Measurements from ENCODE around the gene PRRT1B.

The PRRT1B gene

GRCh38 chr9:131518553-131518952, 26.8 kb upstream of the PRRT1B start:
- no peak overlapping the region for H2AK5ac ChIP-seq (ENCODE audit: low read length)
- no peak overlapping the region for H3K56ac ChIP-seq (ENCODE audit: low read length)
- H3K18ac ChIP-seq (ENCODE audit: low read length), result no peak overlapping the region
- no peak overlapping the region for H3K4me2 ChIP-seq (ENCODE audit: low read length)
- H3K27ac ChIP-seq (ENCODE audit: low read depth, low read length), result no peak overlapping the region
- H3K79me1 ChIP-seq (ENCODE audit: low read length), result no peaks in the 10 kb centered on the region
- H2BK5ac ChIP-seq (ENCODE audit: low read length), result no peak overlapping the region
- WGBS (ENCODE audit: extremely low coverage, insufficient coverage, low lambda C conversion rate), result no CpG with 5 or more reads among the region's 20 CpGs
- no peak overlapping the region for H2BK15ac ChIP-seq (replicated peaks; ENCODE audit: low read depth)
- DNase-seq, result no peak
- H3K27me3 ChIP-seq (ENCODE audit: insufficient read depth, low read length, poor library complexity), result no peaks in the 10 kb centered on the region
- no peak overlapping the region for H2BK120ac ChIP-seq (ENCODE audit: low read depth, low read length)
- no peak overlapping the region for H4K8ac ChIP-seq (ENCODE audit: low read depth, low read length)
- no peak overlapping the region for H3K4ac ChIP-seq (ENCODE audit: low read depth, low read length)
- peaks cover 27% of the 10 kb centered on the region for H3K36me3 ChIP-seq (ENCODE audit: control insufficient read depth, insufficient read depth, low read length)
- H3K9ac ChIP-seq (ENCODE audit: low read length), result no peak overlapping the region
- no peak overlapping the region for H3K4me3 ChIP-seq (ENCODE audit: low read length)
- no peak overlapping the region for H3K23ac ChIP-seq (ENCODE audit: low read length)
- H3K4me1 ChIP-seq (ENCODE audit: control insufficient read depth, low read depth, low read length), result no peaks in the 10 kb centered on the region
- H3K79me2 ChIP-seq (ENCODE audit: control insufficient read depth, insufficient read depth, low read length), result no peaks in the 10 kb centered on the region
- no peak overlapping the region for H4K5ac ChIP-seq (ENCODE audit: low read length)

- Histone ChIP-seq H3K36me3 (ENCODE audit: control insufficient read depth, insufficient read depth, low read length) (peaks cover 27% of the 10 kb centered on the region), H2BK15ac (replicated peaks; ENCODE audit: low read depth) (no peak overlapping the region), H3K23ac (ENCODE audit: low read length) (no peak overlapping the region), H3K4me1 (ENCODE audit: control insufficient read depth, low read depth, low read length) (no peaks in the 10 kb centered on the region), H3K18ac (ENCODE audit: low read length) (no peak overlapping the region), H3K4me2 (ENCODE audit: low read length) (no peak overlapping the region), H2AK5ac (ENCODE audit: low read length) (no peak overlapping the region), H4K5ac (ENCODE audit: low read length) (no peak overlapping the region), H3K27ac (ENCODE audit: low read depth, low read length) (no peak overlapping the region), H4K8ac (ENCODE audit: low read depth, low read length) (no peak overlapping the region), H3K4ac (ENCODE audit: low read depth, low read length) (no peak overlapping the region), H2BK120ac (ENCODE audit: low read depth, low read length) (no peak overlapping the region), H3K9ac (ENCODE audit: low read length) (no peak overlapping the region), H2BK5ac (ENCODE audit: low read length) (no peak overlapping the region), H3K79me2 (ENCODE audit: control insufficient read depth, insufficient read depth, low read length) (no peaks in the 10 kb centered on the region), H3K27me3 (ENCODE audit: insufficient read depth, low read length, poor library complexity) (no peaks in the 10 kb centered on the region), H3K4me3 (ENCODE audit: low read length) (no peak overlapping the region), H3K56ac (ENCODE audit: low read length) (no peak overlapping the region), H3K79me1 (ENCODE audit: low read length) (no peaks in the 10 kb centered on the region)
- DNase-seq, result no peak
- WGBS (ENCODE audit: extremely low coverage, insufficient coverage, low lambda C conversion rate), result no CpG with 5 or more reads among the region's 16 CpGs
Observed at GRCh38 chr9:131520503-131520902, 24.8 kb upstream of the PRRT1B start.

DNA sequence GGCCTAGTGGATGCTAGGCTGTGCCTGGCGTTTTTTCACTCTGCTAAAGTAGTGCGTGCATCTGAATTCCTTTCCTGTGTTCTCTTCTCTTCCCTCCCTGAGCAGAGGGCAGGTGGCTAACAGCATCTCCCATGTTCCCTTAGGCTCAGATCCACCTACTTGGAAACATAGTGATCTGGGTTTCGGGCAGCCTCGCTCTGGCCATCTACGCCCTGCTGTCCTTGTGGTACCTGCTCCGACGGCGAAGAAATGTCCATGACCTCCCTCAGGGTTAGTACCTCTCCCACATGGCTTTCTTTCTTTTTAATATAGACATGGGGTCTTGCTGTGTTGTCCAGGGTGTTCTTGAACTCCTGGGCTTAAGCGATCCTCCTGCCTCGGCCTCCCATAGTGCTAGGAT, 24.1 kb upstream of the PRRT1B start:
- Histone ChIP-seq H3K79me1 (ENCODE audit: low read length) (no peaks in the 10 kb centered on the region), H3K4ac (ENCODE audit: low read depth, low read length) (no peak overlapping the region), H3K18ac (ENCODE audit: low read length) (no peak overlapping the region), H3K56ac (ENCODE audit: low read length) (no peak overlapping the region), H4K8ac (ENCODE audit: low read depth, low read length) (no peak overlapping the region), H3K9ac (ENCODE audit: low read length) (no peak overlapping the region), H2BK15ac (replicated peaks; ENCODE audit: low read depth) (no peak overlapping the region), H2BK120ac (ENCODE audit: low read depth, low read length) (no peak overlapping the region), H3K23ac (ENCODE audit: low read length) (no peak overlapping the region), H4K5ac (ENCODE audit: low read length) (no peak overlapping the region), H2BK5ac (ENCODE audit: low read length) (no peak overlapping the region), H3K27ac (ENCODE audit: low read depth, low read length) (no peak overlapping the region), H2AK5ac (ENCODE audit: low read length) (no peak overlapping the region), H3K79me2 (ENCODE audit: control insufficient read depth, insufficient read depth, low read length) (no peaks in the 10 kb centered on the region), H3K4me1 (ENCODE audit: control insufficient read depth, low read depth, low read length) (no peaks in the 10 kb centered on the region), H3K27me3 (ENCODE audit: insufficient read depth, low read length, poor library complexity) (no peaks in the 10 kb centered on the region), H3K4me3 (ENCODE audit: low read length) (no peak overlapping the region), H3K4me2 (ENCODE audit: low read length) (no peak overlapping the region), H3K36me3 (ENCODE audit: control insufficient read depth, insufficient read depth, low read length) (peaks cover 21% of the 10 kb centered on the region)
- no CpG with 5 or more reads among the region's 10 CpGs for WGBS (ENCODE audit: extremely low coverage, insufficient coverage, low lambda C conversion rate)
- DNase-seq, result no peak

GRCh38 chr9:131521822-131522221, 23.5 kb upstream of the PRRT1B start:
- Histone ChIP-seq H4K5ac (ENCODE audit: low read length) (no peak overlapping the region), H2BK5ac (ENCODE audit: low read length) (no peak overlapping the region), H3K4me3 (ENCODE audit: low read length) (no peak overlapping the region), H3K27me3 (ENCODE audit: insufficient read depth, low read length, poor library complexity) (no peaks in the 10 kb centered on the region), H3K36me3 (ENCODE audit: control insufficient read depth, insufficient read depth, low read length) (peaks cover 17% of the 10 kb centered on the region), H3K56ac (ENCODE audit: low read length) (no peak overlapping the region), H3K18ac (ENCODE audit: low read length) (no peak overlapping the region), H4K8ac (ENCODE audit: low read depth, low read length) (no peak overlapping the region), H3K79me1 (ENCODE audit: low read length) (no peaks in the 10 kb centered on the region), H3K4ac (ENCODE audit: low read depth, low read length) (no peak overlapping the region), H3K4me2 (ENCODE audit: low read length) (no peak overlapping the region), H3K27ac (ENCODE audit: low read depth, low read length) (no peak overlapping the region), H3K4me1 (ENCODE audit: control insufficient read depth, low read depth, low read length) (no peaks in the 10 kb centered on the region), H2BK120ac (ENCODE audit: low read depth, low read length) (no peak overlapping the region), H3K23ac (ENCODE audit: low read length) (no peak overlapping the region), H2BK15ac (replicated peaks; ENCODE audit: low read depth) (no peak overlapping the region), H2AK5ac (ENCODE audit: low read length) (no peak overlapping the region), H3K9ac (ENCODE audit: low read length) (no peak overlapping the region), H3K79me2 (ENCODE audit: control insufficient read depth, insufficient read depth, low read length) (no peaks in the 10 kb centered on the region)
- DNase-seq, result no peak
- no CpG with 5 or more reads among the region's 13 CpGs for WGBS (ENCODE audit: extremely low coverage, insufficient coverage, low lambda C conversion rate)

GRCh38 chr9:131522257-131523085, 22.9 kb upstream of the PRRT1B start:
- H3K27me3 ChIP-seq (ENCODE audit: insufficient read depth, low read length, poor library complexity), result no peaks in the 10 kb centered on the region
- no peaks in the 10 kb centered on the region for H3K79me1 ChIP-seq (ENCODE audit: low read length)
- H4K5ac ChIP-seq (ENCODE audit: low read length), result no peak overlapping the region
- H3K4me1 ChIP-seq (ENCODE audit: control insufficient read depth, low read depth, low read length), result no peaks in the 10 kb centered on the region
- H3K4ac ChIP-seq (ENCODE audit: low read depth, low read length), result no peak overlapping the region
- no peak overlapping the region for H2BK5ac ChIP-seq (ENCODE audit: low read length)
- no peak for DNase-seq
- no peak overlapping the region for H2BK15ac ChIP-seq (replicated peaks; ENCODE audit: low read depth)
- no peak overlapping the region for H3K4me3 ChIP-seq (ENCODE audit: low read length)
- H2AK5ac ChIP-seq (ENCODE audit: low read length), result no peak overlapping the region
- H3K9ac ChIP-seq (ENCODE audit: low read length), result no peak overlapping the region
- H4K8ac ChIP-seq (ENCODE audit: low read depth, low read length), result no peak overlapping the region
- no peak overlapping the region for H3K23ac ChIP-seq (ENCODE audit: low read length)
- no peak overlapping the region for H2BK120ac ChIP-seq (ENCODE audit: low read depth, low read length)
- WGBS (ENCODE audit: extremely low coverage, insufficient coverage, low lambda C conversion rate), result no CpG with 5 or more reads among the region's 29 CpGs
- H3K56ac ChIP-seq (ENCODE audit: low read length), result no peak overlapping the region
- no peaks in the 10 kb centered on the region for H3K79me2 ChIP-seq (ENCODE audit: control insufficient read depth, insufficient read depth, low read length)
- peaks cover 16% of the 10 kb centered on the region for H3K36me3 ChIP-seq (ENCODE audit: control insufficient read depth, insufficient read depth, low read length)
- H3K18ac ChIP-seq (ENCODE audit: low read length), result no peak overlapping the region
- no peak overlapping the region for H3K27ac ChIP-seq (ENCODE audit: low read depth, low read length)
- H3K4me2 ChIP-seq (ENCODE audit: low read length), result no peak overlapping the region

GRCh38 chr9:131523086-131523388, 22.3 kb upstream of the PRRT1B start:
- H3K36me3 ChIP-seq (ENCODE audit: control insufficient read depth, insufficient read depth, low read length), result peaks cover 16% of the 10 kb centered on the region
- H3K9ac ChIP-seq (ENCODE audit: low read length), result no peak overlapping the region
- no peak overlapping the region for H3K18ac ChIP-seq (ENCODE audit: low read length)
- no peak overlapping the region for H3K23ac ChIP-seq (ENCODE audit: low read length)
- H3K27me3 ChIP-seq (ENCODE audit: insufficient read depth, low read length, poor library complexity), result no peaks in the 10 kb centered on the region
- no peak overlapping the region for H3K56ac ChIP-seq (ENCODE audit: low read length)
- no peaks in the 10 kb centered on the region for H3K79me1 ChIP-seq (ENCODE audit: low read length)
- H3K79me2 ChIP-seq (ENCODE audit: control insufficient read depth, insufficient read depth, low read length), result no peaks in the 10 kb centered on the region
- H3K4me1 ChIP-seq (ENCODE audit: control insufficient read depth, low read depth, low read length), result no peaks in the 10 kb centered on the region
- H3K4me3 ChIP-seq (ENCODE audit: low read length), result no peak overlapping the region
- no peak overlapping the region for H2BK5ac ChIP-seq (ENCODE audit: low read length)
- no peak overlapping the region for H3K4ac ChIP-seq (ENCODE audit: low read depth, low read length)
- H4K5ac ChIP-seq (ENCODE audit: low read length), result no peak overlapping the region
- no peak overlapping the region for H2BK120ac ChIP-seq (ENCODE audit: low read depth, low read length)
- no peak for DNase-seq
- H2BK15ac ChIP-seq (replicated peaks; ENCODE audit: low read depth), result no peak overlapping the region
- no peak overlapping the region for H3K27ac ChIP-seq (ENCODE audit: low read depth, low read length)
- no peak overlapping the region for H4K8ac ChIP-seq (ENCODE audit: low read depth, low read length)
- no CpG with 5 or more reads among the region's 9 CpGs for WGBS (ENCODE audit: extremely low coverage, insufficient coverage, low lambda C conversion rate)
- H3K4me2 ChIP-seq (ENCODE audit: low read length), result no peak overlapping the region
- no peak overlapping the region for H2AK5ac ChIP-seq (ENCODE audit: low read length)
